SHP77 (cell line): Measurements from ENCODE around the gene HUNK.
"Not testable (repeated sequence)": the region's sequence is repeated elsewhere in the genome, so short reads cannot be mapped to it uniquely, and the experiment has no call there.

Experiments used
- DNase-seq, 2 experiments: peaks; one replicate each; lab custom pipeline; 2025; lab: John Stamatoyannopoulos, UW

Gene HUNK

DNA sequence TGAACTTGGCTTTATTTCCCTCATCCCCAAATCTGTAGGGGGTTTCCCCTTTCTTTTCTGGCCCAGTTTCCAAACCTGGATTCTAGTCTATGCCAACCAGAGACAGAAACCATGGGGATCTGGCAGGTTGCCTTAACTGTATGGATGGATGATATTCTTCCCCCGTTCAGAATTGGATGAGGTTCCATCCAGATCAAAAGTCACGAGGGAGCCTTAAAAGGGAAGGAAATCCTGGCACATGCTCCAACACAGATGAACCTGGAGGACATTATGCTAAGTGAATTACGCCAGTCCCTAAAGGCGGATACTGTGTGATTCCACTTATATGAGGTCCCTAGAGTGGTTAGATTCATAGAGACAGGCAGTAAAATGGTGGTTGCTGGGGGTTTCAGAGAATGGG, 124.4 kb downstream of the HUNK start:
- DNase-seq: no peak

DNA sequence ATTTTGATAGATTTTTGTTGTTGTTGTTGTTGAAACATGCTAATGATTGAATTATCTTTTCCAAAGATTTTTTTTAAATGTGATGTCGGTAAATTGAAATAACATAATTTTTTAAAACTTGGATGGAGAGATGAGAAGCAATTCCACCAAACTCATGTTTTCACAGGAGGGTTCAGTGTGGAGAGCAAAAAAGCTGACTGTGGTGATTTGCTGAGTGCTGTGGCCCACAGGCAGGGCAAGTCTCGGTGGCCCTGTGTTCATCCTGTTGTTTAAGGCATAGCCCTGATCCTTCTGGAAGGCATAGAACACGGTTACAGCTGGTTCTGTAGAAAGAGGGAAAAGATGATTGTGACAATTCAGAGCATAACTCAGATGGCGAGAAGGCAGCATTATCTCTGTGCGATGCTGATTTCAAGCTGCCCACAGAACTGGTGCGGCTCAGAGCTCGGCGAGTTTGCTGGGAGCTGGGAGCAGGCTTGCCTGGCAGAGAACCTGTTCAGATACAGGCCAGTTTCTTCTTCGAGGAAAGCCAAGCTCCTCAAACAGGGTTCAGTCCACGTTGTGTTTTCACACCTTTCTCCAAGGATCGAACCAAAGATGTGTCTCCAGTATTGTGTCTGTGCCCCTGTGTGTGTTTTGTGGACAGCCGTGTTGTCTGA, 127.1 kb downstream of the HUNK start:
- no peak for DNase-seq

DNA sequence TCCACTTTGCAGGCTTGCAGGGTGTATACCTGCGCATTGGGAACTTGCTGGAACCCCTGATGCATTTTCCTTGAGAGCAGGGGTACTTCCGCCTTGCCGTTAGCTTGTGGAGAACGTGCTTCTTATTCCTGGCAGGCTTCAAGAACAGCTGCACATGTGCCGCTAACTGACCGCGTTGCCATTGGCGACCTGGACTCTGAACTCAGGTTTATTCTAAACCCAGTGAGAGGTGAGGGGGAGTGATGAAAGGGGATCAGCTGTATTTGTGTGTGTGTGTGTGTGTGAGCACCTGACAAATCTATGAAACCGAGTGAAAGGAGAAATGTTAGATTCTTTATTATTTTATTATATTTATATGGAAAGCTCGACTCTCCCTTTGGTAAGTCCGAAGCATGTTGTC, 128.6 kb downstream of the HUNK start:
- DNase-seq: no peak

DNA sequence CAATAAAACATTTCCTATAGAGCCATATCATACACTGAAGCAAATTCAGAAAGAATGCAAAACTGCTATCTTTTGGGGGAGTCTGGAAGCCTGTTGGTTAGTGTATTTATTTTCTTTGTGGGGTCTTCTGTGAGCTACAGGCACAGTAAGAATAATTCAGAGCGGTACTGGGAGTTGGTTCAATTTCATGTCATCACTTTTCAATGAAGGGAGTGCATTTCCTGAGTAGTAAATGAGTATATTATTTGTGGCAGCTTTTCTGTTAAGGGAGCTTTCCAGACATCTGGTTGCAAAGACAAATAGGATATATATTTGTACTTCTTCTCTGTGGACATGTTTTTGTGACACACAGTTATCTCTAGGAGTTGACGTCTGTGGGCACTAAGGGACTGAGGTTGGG, 130.6 kb downstream of the HUNK start:
- DNase-seq: no peak

DNA sequence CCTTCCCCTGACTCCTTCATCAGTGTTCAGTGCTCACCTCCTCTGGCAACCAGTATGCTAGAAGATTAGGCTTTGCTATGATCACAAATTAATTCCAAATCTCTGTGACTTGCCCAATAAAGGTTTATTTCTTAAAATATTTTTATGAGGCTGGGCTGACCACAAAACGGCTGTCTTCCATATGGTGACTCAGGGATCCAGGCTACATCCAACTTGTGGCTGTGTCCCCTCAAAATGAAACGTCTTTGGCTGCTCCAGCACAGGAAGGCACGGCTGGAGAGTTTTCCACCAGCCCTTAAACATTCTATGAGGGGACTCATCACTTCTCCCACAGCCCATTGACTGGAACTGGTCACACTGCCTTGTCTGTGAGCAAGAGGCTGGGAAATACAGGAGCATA, 131.5 kb downstream of the HUNK start:
- DNase-seq: no peak

DNA sequence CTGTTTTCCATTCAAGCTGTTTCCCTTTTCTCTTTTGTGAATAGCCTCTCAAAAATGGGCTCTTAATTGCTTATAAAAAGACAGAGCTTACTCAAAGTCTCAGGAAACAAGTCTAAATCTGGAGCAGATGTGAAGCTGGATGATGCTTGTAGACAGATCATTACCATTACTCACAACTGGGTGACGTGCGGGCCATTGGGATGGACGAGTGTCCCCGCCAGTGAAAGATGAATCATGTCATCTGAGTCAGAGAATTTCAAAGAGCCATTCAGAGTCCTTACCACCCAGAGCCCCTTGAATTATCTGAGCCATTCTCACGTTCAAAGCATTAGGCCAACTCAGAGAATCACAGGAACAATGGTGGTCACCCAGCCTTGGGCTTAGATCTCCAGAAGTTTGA, 134.6 kb downstream of the HUNK start:
- DNase-seq: no peak

DNA sequence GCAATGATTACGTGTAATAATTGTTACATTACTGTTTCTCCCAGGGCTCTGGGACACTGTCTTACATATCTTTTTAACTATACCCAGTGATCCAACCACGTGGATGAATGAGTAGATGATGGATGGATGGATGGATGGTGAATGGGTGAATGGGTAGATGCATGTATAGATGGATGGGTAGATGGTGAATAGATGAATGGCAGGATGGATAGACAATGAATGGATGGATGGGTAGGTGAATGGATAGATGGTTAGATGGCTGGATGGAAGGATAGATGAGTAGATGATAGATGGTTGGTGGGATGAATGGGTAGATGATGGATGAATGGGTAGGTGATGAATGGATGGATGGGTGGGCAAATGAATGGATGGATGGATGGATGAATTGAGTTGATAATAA, 135.9 kb downstream of the HUNK start:
- DNase-seq: no peak

DNA sequence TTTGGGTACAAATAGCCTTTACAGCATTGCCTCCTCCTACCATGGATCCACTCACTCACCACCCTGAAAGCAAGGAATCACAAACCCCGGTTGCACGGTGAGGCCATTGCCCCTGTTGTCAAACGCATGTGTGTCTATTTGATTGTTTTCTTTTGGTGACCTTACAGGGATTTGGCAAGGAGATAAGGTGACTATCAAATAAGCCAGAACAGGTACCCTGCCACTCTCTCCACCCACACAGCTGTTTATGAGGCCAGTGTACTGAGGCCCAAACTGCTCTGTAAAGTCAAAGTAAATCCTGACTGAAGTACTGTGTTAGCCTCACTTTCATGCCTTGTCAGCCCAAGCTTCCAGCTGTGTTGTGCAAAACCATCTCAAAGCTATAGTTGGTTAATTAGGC, 136.4 kb downstream of the HUNK start:
- no peak for DNase-seq

DNA sequence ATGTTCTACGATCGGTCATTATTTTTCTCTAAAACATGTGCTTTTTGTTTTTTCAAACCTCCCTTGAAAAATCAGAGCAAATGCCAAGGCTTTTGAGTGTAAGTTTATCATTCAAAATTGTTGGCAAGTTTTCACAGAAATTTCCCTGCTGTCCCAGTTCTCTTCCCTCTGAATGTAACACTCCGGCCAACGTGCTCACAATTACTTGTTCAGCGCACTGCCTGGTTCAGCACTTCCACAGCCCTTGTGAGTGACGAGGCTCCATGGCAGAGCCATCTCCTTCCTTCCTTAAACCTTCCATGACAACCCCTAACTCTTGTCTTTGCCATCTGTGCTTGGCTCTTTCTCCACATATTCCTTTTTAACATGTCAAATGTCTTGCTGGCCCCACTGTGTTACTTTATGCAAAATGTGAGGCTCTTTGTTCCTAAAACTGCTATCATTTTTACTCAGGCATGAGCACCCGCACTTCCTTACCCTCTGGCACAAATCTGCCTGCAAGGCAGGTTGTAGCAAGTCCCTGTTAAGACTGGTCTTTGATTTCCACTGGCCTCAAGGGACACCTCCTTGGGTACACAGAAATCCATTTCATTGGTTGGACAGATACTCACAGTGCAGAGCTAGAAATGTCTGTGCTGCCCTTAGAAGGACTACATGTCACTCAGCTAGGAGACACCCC, 142.8 kb downstream of the HUNK start:
- no peak for DNase-seq

DNA sequence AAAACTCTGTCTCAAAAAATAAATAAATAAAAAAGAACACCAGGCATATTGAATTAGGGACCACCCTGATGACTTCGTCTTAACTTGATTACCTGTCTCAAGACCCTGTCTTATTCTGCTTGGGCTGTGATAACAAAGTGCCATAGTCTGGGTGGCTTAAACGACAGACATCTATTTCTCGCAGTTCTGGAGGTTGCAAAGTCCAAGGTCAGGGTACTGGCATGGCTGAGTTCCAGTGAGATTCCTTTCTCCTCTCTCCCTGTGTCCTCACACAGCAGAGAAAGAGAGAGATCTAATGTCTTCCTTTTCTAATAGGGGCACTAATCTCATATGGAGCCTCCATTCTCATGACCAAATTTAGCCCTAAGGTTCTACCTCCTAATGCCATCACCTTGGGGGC, 145.6 kb downstream of the HUNK start:
- no peak for DNase-seq

DNA sequence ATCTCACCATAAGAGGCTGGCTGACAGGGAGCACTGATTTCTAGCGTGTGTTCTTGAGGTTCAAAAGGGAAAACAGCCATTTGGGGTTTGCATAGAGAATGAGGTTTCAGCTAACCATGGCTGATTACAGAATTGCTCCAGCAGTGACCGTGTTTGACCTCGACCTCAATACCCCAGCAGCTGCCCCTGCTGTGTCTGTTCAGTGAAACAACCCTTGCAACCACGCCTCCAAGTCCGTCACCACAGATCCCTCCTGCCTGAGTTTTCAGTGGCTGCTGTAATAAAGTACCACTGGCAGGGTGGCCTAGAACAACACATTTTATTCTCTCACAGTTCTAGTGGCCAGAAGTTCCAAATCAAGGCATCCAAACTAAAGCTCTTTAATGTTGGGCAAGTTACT, 147.7 kb downstream of the HUNK start:
- DNase-seq: no peak

DNA sequence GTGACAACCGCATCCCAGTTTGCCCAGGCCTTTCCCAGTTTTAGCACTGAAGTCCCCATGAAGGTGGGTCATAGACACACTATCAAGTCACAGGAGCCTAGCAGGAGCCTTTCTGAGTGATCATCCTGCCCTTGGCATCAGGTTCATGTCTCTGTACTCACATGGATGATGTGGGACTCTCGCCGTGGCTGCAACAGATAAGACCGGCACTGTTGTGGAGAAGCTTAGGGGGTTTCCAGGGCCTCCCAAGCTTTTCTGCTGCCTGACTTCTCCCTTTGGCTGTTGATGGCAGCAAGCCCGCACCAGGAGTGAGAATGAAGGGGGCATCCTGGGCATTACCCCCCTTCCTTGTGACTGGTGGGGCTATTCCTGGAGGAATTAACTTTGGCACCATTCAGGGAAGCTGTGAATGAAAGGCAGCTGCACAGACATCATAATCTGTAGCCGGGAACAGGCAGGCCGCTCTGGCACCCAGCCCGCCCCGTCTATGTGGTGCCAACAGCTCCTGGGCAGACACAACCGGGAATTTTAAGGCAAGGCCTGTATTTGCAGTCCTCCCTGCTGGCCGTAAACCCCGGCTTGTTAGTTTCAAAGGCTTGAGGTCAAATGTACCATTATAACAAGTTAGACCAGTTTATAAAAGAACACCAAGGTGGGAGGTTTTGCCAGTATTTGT, 148.6 kb downstream of the HUNK start:
- DNase-seq: no peak

DNA sequence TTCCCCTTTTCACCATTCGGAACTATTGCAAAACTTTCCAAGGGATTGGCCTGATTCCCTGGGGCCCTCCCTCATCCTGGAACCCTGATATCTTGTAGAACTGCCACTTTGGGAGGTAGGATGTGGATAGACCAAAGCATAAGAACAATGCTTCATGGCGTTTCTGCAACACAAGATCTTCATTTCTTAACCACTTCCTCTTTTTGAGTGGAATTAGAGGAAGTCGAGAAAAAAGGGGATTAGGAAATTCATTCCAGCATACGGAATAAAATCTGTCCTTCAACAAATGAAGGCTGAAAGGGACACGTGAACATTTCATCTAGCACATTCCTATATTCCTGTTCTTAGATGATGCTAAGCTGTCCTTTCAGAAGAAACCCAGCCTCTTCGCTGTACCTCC, 149.3 kb downstream of the HUNK start:
- no peak for DNase-seq

DNA sequence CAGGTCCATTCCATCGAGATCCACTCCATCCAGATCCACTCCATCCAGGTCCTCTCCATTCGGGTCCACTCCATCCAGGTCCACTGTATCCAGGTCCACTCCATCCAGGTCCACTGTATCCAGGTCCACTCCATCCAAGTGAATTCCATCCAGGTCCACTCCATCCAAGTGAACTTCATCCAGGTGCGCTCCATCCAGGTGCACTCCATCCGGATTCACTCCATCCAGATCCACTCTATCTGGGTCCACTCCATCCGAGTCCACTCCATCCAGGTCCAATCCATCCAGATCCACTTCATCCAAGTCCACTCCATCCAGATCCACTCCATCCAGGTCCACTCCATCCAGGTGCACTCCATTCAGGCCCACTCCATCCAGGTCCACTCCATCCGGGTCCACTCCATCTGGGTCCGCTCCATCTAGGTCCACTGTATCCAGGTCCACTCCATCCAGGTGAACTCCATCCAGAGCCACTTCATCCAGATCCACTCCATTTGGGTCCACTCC, 157.4 kb downstream of the HUNK start:
- no peak for DNase-seq

DNA sequence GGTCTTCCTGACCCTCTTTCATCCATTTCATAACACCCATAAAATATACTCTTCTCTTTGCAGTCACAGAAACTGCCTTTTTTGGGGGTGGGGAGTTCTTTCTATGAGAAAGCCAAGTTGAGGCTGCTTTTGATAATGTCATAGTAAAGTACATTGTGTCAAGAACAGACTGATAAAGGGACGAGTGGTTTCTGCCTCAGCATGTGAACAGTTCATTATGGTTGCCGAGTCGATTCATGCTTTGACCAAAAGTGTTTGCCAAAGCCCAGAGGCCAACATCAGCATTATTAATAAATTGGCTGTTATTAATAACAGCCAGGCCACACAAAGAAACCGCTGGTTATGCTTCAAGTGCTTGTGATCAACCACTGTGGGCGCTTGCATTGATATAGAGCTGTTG, 162.0 kb downstream of the HUNK start:
- no peak for DNase-seq

DNA sequence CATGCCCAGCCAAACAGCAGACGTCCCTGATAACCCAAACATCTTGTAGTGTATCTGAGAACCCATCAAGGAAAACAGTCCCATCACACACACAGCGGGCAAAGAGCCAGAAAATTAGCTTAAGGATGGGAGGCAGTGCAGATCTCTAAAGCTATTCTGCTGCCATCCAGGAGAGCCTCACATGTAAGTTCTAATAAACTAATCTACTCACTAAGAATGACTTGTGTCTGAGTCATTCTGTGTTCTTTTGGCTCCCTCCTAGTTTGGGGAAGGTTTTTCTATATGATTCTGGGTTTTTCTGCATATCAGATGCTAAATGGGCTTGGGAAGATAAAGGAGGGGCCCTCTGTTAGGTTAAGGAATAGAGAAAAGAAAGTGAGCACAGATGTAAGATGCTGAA, 162.8 kb downstream of the HUNK start:
- DNase-seq: no peak

DNA sequence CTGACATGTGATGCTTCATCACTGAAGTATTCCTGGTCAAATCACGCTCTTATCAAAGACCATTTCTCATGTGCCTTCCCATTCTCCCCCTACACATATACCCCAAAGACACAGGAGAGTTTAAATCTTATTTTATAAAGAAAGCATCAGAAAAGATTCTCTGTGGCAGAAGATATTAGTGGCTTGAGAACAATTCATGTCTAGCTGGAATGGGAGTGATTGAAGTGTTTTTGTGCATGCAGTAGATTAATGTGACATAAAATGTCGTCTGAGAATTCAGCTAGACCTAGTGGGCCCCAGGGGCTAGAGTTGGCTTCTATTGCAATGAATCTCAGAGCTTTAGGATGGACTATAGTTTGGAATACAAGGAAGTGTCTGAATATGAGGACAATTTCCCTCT, 163.9 kb downstream of the HUNK start:
- no peak for DNase-seq

DNA sequence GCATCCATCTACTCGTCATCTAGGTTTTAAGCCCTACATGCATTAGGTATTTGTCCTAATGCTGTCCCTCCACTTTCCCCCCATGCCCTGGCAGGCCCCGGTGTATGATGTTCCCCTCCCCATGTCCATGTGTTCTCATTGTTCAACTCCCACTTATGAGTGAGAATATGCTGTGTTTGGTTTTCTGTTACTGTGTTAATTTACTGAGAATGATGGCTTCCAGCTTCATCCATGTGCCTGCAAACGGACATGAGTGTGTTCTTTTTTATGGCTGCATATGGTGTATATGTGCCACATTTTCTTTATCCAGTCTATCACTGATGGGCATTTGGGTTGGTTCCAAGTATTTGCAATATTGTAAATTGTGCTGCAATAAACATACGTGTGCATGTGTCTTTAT, 165.9 kb downstream of the HUNK start:
- DNase-seq: not testable (repeated sequence)

DNA sequence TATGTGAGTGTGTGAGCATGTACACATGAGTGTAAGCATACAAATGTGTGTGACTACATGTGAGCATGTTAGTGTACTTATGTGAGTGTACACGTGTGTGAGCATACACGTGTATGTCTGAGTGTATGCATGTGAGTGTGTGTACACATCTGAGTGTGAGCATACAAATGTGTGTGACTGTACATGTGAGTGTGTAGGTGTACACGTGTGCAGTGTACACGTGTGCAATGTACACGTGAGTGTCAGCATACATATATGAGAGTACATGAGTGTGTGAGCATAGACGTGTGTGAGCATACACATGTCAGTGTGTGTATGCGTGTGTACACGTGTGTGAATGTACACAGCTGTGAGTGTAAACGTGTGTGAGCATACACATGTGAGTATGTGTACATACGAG, 170.6 kb downstream of the HUNK start:
- DNase-seq: no peak

DNA sequence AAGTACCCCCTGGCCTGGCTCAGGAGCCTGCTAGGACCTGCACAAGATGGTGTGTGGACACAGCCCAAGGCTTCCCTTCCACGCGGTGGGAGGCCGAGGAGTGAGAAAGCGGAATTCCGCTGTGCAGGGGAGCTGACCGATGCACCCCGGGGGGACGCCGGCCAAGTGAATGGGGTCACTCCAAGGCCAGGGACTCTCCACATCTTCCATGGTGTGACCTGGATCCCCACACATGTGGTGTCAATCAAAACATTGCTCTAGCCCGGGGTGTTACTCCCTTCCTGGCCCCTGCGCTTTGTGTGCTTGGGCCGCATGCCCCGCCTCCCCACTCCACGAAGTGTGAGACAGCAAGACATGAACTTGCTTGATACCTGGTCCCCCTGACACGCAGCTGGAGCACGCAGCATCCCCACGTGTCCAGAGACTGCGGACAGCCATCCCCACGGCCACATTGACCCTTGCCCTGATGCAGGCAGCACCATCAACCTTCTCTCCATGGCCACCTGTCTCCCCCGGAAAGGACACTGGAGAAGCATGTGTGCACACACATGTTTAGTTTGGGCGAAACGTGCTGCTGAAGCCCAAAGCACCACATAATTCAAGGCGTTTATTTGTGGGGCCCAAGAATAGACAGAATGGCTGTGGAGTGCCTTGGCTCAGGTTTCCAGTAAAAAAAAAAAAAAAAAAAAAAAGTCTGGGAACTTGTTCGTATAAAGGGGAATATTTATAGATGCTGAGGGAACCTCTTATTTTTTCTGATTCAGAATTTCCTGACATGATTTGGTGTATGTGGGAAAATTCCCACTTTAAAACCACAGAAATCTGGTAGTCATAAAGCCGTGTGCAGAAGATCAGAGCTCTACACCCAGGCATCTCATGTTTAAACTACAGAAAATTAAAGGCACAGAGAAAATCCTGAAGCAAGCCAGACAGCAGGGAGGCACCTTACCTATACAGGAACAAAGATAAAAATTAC, 171.7 kb downstream of the HUNK start:
- DNase-seq: no peak

DNA sequence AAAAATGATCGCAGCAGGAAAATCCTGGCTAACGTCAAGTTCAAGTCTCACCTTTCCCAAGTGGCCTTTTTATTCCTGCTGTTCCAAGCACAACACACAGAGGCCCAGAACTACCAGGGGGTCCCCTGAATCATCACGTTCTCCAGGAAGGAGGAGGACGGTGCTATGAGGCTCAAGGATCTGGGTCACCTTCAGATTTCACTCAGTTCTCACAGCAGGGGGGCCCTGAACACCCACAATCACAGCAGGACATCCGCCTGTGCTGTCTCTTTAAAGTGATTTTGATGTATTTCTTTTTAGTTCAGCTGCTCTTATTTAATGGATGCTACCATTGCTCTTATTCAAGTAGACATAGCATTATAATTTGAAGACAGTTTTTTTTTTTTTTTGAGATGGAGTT, 173.4 kb downstream of the HUNK start:
- no peak for DNase-seq

DNA sequence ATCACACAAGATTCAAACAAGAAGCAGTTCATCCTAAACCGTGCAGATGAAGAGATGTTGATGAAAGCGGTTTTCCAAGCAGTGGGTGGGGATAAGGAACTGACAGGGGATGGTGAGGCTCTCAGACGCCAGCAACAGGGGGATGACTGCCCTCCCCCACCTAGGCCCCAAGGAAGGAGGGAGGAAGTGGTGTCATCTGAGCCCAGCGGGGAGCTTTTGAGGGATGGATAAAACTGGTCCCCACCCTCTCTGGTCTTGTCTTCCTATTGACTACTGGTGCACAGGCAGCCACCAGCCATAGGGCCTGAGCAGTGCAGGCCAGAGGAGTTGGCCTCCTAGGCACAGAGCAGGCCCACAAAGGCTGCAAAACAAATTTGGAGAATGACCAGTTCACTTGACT, 175.5 kb downstream of the HUNK start:
- DNase-seq: no peak
